Measurements from ENCODE around the gene CAMK1G. TPM values are rescaled to one million over a fixed set of nuclear protein-coding genes. Genes with fewer than 3 reads are reported as not detected.

The CAMK1G gene
- total and polyA plus RNA-seq, 2 donors (not counting 3 experiments of a cell fraction or from before 2014, with no cell fraction given), result not detected

- TF ChIP-seq JUN (IDR thresholded peaks at IDR 0.05; ENCODE audit: borderline replicate concordance, insufficient read depth, insufficient read length, low read depth) (no peak), FOS (IDR thresholded peaks at IDR 0.05; ENCODE audit: borderline replicate concordance, insufficient read depth, low read length) (no peak), EZH2 (IDR thresholded peaks at IDR 0.05; ENCODE audit: borderline replicate concordance, low read depth, low read length, severe bottlenecking) (no peak), POLR2AphosphoS5 (IDR thresholded peaks at IDR 0.05; ENCODE audit: insufficient read depth, low read depth, low read length) (no peak), MYC (IDR thresholded peaks at IDR 0.05; ENCODE audit: low read depth, low read length) (no peak), POLR2A (IDR thresholded peaks at IDR 0.05; ENCODE audit: low read depth, low read length) (no peak), GATA2 (IDR thresholded peaks at IDR 0.05; ENCODE audit: insufficient read depth, insufficient read length, low read depth, low read length) (no peak)
- TF ChIP-seq, protein P1, sequence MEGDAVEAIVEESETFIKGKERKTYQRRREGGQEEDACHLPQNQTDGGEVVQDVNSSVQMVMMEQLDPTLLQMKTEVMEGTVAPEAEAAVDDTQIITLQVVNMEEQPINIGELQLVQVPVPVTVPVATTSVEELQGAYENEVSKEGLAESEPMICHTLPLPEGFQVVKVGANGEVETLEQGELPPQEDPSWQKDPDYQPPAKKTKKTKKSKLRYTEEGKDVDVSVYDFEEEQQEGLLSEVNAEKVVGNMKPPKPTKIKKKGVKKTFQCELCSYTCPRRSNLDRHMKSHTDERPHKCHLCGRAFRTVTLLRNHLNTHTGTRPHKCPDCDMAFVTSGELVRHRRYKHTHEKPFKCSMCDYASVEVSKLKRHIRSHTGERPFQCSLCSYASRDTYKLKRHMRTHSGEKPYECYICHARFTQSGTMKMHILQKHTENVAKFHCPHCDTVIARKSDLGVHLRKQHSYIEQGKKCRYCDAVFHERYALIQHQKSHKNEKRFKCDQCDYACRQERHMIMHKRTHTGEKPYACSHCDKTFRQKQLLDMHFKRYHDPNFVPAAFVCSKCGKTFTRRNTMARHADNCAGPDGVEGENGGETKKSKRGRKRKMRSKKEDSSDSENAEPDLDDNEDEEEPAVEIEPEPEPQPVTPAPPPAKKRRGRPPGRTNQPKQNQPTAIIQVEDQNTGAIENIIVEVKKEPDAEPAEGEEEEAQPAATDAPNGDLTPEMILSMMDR (IDR thresholded peaks at IDR 0.05; ENCODE audit: extremely low read depth in 1 of 2, insufficient read depth in 1 of 2, low read depth in 1 of 2, low read length in 2 of 2), result no peak
- TF ChIP-seq, protein P2, sequence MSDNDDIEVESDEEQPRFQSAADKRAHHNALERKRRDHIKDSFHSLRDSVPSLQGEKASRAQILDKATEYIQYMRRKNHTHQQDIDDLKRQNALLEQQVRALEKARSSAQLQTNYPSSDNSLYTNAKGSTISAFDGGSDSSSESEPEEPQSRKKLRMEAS (IDR thresholded peaks at IDR 0.05; ENCODE audit: insufficient read depth, insufficient read length), result no peak
- Histone ChIP-seq H3K79me2 (ENCODE audit: control insufficient read depth, insufficient read depth, low read length) (no peaks in the 10 kb centered on the region), H3K9me1 (replicated peaks; ENCODE audit: control insufficient read depth, extremely low read depth, insufficient read depth, low read length) (no peaks in the 10 kb centered on the region), H3K4me2 (ENCODE audit: insufficient read depth, low read length) (no peak overlapping the region), H3K27ac (ENCODE audit: insufficient read depth, low read depth, low read length) (no peak overlapping the region), H3K9me3 (replicated peaks; ENCODE audit: control insufficient read depth, insufficient read depth, low read length) (no peaks in the 10 kb centered on the region), H3K9ac (replicated peaks; ENCODE audit: extremely low read depth, insufficient read depth, low read length) (no peak overlapping the region), H3K36me3 (ENCODE audit: control insufficient read depth in 2 of 2, extremely low read depth in 1 of 2, insufficient read depth in 2 of 2, low read length in 2 of 2) (no peaks in the 10 kb centered on the region), H2AFZ (ENCODE audit: low read depth, low read length) (no peak overlapping the region), H3K4me3 (replicated peaks in 1 of 3; ENCODE audit: insufficient read depth in 1 of 3, low read depth in 1 of 3, low read length in 3 of 3) (no peak overlapping the region), H3K4me1 (ENCODE audit: control insufficient read depth, extremely low read depth, insufficient read depth, low read length) (no peaks in the 10 kb centered on the region), H3K27me3 (ENCODE audit: control insufficient read depth in 2 of 2, insufficient read depth in 2 of 2, low read length in 2 of 2) (no peaks in the 10 kb centered on the region), H4K20me1 (replicated peaks; ENCODE audit: control insufficient read depth, extremely low read depth, insufficient read depth, low read length) (no peaks in the 10 kb centered on the region)
- FAIRE-seq (no peak), DNase-seq (ENCODE audit: low read depth, low spot score) (no peak)
- intact Hi-C loops (cut with micrococcal nuclease) (no loop called here), dilution Hi-C loops (cut with MboI; ENCODE audit: extremely low pct_ligation_motif_present, low sequenced_read_pairs) (no loop called here)
- ChIA-PET POLR2A (no interaction called here), CTCF (interaction anchor here (0.7 to 10.2 kb wide), 9 partner anchors 10 to 125 kb away, joined by 3 to 119 read pairs (median 4); no protein-coding TSS in a partner anchor)
- BruUV-seq (replicated peaks), result no TSS peak
These were observed 39.6 kb downstream of the CAMK1G start for GRCh38 chr1:209622841-209623829.

Measured in endothelial cell of umbilical vein (primary cell).